Thyroid gland (tissue), 4 donors: ENCODE data around the gene CAPZA1.
"Not testable (repeated sequence)": the region's sequence is repeated elsewhere in the genome, so short reads cannot be mapped to it uniquely, and the experiment has no call there.

Experiments used
- POLR2A ChIP-seq, 2 donors: fragments of 450-650 bp; IDR thresholded peaks; one replicate each; pipeline ENCODE4 v1.6.1; 2017; ENCODE audit warnings: antibody characterized with exemption in 2 of 2, mild to moderate bottlenecking in 2 of 2, moderate library complexity in 1 of 2
- TF ChIP-seq, protein P1 (sequence below), 6 experiments: fragments of 200-600 bp in 3 of 6; fragments of 450-650 bp in 3 of 6; sonication (generic) in 3 of 6; IDR thresholded peaks; one replicate each; pipeline ENCODE4 v1.5.1; 2016 to 2019; ENCODE audit warnings: antibody characterized with exemption in 6 of 6, mild to moderate bottlenecking in 2 of 6, inconsistent platforms in 1 of 6, moderate library complexity in 1 of 6

DNA sequence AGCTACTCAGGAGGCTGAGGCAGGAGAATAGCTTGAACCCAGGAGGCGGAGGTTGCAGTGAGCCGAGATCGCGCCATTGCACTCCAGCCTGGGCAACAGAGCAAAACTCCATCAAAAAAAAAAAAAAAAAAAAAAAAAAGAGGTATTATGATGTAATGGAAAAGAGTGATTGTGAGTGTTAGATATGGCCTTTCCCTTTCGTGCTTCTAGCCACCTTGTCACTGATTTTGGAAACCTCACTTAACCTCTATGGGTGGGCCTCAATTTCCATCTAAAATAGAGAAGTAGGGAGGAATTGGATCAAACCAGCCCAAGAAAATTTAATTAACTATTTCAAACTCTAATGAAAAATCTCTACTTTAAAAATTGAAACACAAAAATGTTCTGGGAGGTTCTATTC lies 4.9 kb downstream of the CAPZA1 start:
- TF ChIP-seq, protein P1, sequence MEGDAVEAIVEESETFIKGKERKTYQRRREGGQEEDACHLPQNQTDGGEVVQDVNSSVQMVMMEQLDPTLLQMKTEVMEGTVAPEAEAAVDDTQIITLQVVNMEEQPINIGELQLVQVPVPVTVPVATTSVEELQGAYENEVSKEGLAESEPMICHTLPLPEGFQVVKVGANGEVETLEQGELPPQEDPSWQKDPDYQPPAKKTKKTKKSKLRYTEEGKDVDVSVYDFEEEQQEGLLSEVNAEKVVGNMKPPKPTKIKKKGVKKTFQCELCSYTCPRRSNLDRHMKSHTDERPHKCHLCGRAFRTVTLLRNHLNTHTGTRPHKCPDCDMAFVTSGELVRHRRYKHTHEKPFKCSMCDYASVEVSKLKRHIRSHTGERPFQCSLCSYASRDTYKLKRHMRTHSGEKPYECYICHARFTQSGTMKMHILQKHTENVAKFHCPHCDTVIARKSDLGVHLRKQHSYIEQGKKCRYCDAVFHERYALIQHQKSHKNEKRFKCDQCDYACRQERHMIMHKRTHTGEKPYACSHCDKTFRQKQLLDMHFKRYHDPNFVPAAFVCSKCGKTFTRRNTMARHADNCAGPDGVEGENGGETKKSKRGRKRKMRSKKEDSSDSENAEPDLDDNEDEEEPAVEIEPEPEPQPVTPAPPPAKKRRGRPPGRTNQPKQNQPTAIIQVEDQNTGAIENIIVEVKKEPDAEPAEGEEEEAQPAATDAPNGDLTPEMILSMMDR (IDR thresholded peaks at IDR 0.05): not testable (repeated sequence)
- not testable (repeated sequence) for TF ChIP-seq POLR2A (IDR thresholded peaks at IDR 0.05)
